ENCODE results near the gene ACACA.
A peak's percentile ranks its signal among the peaks of the same experiment; 100 is the strongest.
"Not testable (repeated sequence)": the region's sequence is repeated elsewhere in the genome, so short reads cannot be mapped to it uniquely, and the experiment has no call there.

The ACACA gene

GRCh38 chr17:37100231-37100630 is 306.4 kb downstream of the ACACA start:
- DNase-seq (ENCODE audit: low read depth in 2 of 2): no peak

- no peak for DNase-seq (ENCODE audit: low read depth in 2 of 2)
Observed at GRCh38 chr17:37098910-37099664, 307.5 kb downstream of the ACACA start.

- no peak for DNase-seq (ENCODE audit: low read depth in 2 of 2)
Observed at GRCh38 chr17:37098152-37098551, 308.5 kb downstream of the ACACA start.

DNA sequence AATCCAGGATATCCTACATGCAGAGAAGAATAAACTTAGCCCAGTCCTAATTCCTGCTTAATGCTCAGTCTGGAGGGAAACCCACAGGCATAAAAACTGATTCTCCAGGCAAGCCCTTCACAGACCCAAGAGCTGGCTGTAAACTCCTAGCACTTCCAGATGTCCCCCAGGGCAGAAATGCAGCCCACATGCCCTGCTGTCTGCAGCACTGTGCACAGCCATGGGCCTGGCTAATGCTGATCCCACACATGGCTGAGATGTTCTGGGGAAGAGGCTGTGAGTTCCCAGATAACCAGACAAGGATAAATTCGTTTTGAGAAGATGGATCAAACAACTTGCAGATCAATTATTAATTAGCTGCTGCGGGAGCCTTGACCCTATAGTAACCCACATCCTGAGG is 309.5 kb downstream of the ACACA start:
- DNase-seq (ENCODE audit: low read depth in 2 of 2): no peak

DNA sequence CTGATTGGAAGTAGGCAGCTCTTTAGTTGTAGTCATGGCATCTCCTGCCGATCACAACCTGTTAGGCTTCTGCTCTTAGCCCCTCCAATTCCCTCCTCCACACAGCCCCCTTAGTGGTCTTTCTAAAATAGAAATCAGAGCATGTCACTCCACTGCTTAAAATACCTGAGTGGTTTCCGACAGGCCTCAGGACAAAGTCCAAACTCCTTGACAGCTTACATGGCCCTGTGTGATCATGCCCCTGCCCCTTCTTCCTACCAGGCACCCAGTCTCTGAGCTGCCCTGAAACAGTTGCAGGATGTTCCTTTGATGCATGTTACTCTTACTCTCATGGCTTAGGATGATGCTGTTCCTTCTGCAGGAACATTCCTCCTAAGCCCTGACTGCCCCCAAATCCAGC is 310.6 kb downstream of the ACACA start:
- no peak for DNase-seq (ENCODE audit: low read depth in 2 of 2)

DNA sequence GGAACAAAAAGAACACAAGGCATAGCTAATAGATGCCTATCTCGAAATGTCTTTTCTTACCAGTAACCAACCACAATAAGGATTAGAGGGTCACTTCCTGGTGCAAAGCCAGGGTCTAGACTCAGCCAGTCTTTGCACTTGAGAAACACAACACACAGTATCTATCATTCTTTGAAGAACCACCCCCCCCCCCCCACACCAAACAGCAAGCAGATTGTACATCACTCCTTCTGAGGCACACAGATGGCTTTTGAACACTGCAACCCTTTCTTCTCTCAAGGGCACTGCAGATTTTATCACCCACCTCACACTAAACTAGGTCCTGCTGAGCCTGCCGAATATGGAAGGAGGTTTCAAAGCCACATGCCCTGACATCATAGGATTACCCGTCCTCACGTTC is 312.2 kb downstream of the ACACA start:
- no peak for DNase-seq (ENCODE audit: low read depth in 2 of 2)

DNA sequence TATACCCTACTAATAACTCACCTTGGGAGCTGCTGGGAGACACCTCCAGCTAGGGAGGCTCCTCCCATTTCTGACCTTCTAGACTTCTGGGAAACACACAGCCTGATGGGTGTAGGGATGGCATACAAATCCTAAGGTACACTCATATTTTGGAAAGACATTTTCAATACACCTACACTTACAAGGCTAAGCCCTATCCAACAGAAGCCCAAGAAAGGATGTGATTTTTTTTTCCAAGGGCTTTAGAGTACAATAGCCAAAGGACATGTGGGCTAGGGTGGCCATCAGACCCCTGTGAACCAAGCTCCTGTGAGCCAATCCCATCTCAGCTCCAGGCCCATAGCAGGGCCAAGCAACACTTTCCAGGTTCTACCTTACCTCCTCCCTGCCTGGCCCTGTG is 313.9 kb downstream of the ACACA start:
- no peak for DNase-seq (ENCODE audit: low read depth in 2 of 2)

DNA sequence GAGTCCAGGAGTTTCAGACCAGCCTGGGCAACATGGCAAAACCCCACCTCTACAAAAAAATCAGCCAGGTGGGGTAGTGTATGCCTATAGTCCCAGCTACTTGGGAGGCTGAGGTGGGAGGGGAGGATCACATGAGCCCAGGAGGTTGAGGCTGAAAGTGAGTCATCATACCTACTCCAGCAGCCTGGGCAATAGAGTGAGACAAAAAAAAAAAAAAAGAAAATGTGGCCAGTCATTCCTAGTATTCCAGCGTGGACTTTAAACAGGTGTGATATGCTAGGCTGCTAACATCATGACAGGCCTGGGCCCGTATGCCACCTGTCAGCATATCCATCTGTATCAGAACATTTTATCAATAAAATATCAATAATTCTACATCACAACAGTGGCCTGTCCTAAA is 314.6 kb downstream of the ACACA start:
- DNase-seq (ENCODE audit: low read depth in 2 of 2): no peak

GRCh38 chr17:37090941-37091340 is 315.7 kb downstream of the ACACA start:
- no peak for DNase-seq (ENCODE audit: low read depth in 2 of 2)

DNA sequence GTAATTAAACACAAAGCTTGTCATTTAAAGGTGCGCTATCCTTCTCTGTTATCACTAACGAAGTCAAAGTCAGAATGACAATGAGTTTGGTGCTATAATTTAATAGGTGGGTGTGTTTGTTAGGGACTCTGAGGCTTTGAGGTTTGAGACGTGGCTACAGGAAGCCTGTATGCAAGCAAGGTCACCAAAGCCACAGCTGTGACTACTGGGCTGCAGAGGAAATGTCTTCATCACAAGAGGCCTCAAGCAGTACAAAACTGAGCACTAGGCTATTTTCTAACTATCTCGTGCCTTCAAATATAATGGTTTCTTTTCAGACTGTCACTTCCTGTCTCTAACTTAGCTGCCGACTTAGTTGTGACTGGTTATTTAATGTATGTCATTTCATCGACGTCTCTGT is 316.7 kb downstream of the ACACA start:
- peak in 1 of 2 donors; percentile 14 for DNase-seq (ENCODE audit: low read depth in 2 of 2)

GRCh38 chr17:37088913-37089312 is 317.7 kb downstream of the ACACA start:
- DNase-seq (ENCODE audit: low read depth in 2 of 2): no peak

- DNase-seq (ENCODE audit: low read depth in 2 of 2): no peak
Observed at GRCh38 chr17:37088459-37088858, 318.2 kb downstream of the ACACA start.

DNA sequence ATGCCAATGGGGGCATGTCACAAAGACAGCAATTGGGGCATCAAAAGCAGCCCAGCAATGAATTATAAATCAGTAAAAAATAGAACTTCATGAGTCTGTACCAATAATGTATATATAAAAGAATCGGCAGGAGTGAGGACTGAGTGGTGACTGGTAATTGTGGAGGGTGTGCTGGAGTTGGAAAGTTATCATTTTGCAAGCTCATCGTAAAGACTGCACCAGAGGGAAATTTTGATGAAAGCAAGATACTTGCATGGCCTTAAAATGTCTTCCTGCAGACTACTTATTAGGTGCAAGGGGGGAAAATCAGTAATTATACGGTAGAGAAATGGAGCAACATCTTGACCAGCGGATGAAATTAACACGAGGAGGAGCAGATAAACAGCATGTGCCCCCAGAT is 319.0 kb downstream of the ACACA start:
- no peak for DNase-seq (ENCODE audit: low read depth in 2 of 2)

DNA sequence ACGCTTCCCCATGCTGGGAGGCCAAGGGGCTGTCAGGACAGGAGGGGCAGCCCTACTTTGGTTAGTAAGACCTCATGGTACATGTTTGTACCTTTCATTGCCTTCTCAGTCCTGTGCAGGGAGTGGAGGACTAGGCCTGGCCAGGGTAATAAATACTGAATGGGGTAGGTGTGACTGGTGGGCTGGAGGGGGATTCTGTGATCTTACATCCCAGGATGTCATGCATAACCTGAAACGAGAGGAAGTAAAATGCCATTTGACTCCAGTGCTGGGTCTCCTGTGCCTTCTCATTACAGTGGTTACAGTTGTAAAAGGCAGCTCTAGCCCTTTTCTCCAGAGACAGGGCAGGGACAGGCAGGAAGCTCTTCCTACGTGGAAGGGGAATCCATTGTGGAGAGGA is 319.7 kb downstream of the ACACA start:
- DNase-seq (ENCODE audit: low read depth in 2 of 2): no peak

DNA sequence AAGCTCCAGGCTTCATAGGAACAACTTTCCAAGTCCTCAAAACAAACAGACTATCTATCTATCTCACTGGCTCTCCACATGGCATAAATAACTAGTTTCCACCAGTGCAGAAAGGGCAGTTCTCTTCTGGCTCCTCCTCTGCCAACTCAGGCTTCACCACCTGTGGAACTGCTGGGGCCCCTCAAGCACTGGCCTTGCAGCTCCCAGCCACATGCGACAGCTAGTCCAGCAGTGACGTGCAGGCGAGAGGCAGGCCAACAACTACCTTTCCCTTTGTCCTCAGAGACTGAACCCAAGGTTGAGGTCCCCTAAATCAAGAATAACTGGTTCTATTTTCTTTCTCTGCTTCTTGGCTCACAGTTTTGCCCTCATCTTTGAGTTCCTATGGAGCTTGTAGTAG is 320.3 kb downstream of the ACACA start:
- DNase-seq (ENCODE audit: low read depth in 2 of 2): no peak

DNA sequence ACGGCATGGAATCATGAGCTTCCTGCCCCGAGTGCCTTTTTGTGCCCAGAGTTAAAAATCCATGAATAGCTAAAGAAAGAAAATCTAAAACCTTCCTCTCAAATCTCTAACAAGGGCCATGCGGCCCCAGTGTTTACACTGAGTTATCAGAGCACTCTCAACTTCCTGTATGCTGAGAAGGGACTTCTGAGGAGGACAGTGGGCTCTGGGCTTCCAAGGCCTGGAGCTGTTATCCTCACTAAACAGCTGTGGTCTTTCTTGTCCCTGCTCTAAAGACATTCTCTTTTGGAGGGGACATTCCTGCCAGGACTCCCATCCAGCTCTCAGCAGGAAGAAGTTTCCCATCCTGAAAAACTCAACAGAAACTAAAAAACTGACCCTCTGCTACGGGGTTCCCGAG is 322.3 kb downstream of the ACACA start:
- DNase-seq (ENCODE audit: low read depth in 2 of 2): no peak

DNA sequence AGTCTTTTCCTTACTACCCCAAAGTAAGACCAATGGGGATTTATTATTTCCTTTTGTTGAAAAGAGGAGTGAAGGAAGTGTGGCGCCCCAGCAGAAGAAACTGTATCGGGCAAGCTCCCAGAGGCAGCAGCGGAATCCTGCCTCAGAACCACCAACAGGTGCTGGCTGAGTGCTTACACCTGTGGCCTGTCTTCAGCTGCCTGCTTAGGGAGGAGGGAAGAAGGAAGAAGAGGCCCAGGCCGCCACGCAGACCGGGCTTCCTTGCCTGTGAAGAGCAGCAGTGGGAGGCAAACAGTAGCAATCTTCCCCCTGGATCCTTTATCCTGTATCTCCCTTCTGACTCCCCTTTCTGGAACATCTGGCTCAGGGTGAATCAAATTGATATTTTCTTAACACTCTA is 323.2 kb downstream of the ACACA start:
- DNase-seq (ENCODE audit: low read depth in 2 of 2): no peak

DNA sequence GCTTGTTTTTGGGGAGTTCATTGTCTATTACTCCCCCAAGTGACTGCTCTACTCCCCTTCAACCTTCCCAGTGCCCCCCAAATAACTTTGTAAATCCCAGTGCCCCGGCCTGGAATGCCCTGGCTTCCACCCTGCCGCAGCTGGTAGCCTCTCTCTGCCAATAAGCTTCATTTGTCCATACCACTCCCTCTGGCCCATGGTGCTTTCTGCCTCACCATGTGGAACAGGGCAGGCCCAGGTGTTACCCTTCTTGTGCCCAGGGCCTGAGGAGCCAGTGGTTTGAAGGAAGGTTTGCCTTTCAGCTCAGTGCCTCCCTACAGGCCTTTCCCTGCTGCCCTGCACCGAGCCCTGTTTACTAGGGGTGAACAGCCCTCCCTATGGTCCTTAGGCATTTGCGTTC is 323.7 kb downstream of the ACACA start:
- no peak for DNase-seq (ENCODE audit: low read depth in 2 of 2)

- DNase-seq (ENCODE audit: low read depth in 2 of 2): no peak
Observed at GRCh38 chr17:37082311-37082860, 324.2 kb downstream of the ACACA start.

DNA sequence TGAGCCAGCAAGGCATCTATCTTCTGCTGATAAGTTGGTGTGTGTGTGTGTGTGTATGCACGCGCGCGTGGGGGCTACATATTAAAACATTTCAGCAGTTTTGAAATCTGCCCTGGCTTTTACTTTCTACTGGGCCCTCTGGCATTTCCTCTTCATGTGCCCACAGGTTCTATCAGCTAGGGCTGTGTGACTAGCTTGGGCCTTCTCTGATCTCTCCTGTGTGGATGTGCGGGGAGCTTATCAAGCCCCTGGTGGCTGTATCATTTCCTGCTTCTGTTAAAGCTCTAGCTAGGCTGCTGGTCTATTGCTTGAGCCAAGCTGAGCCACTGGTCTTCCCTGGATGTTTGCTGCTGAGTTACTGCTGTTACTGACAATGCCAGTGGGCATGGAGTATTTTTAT is 325.3 kb downstream of the ACACA start:
- no peak for DNase-seq (ENCODE audit: low read depth in 2 of 2)

DNA sequence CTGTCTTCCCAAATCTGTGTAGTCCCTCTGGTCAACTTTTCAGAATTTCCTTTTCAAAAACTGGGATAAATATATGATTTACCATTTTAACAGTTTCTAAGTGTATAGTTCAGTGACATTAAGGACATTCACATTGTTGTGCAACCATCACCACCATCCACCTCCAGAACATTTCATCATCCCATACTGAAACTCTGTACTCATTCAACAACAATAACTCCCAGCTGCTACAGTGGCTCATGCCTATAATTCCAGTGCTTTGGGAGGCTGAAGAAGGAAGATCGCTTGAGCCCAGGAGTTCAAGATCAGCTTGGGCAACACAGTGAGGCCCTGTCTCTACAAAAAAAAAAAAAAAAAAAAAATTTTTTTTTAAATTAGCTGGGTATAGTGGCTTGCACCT is 326.9 kb downstream of the ACACA start:
- DNase-seq (ENCODE audit: low read depth in 2 of 2): no peak

DNA sequence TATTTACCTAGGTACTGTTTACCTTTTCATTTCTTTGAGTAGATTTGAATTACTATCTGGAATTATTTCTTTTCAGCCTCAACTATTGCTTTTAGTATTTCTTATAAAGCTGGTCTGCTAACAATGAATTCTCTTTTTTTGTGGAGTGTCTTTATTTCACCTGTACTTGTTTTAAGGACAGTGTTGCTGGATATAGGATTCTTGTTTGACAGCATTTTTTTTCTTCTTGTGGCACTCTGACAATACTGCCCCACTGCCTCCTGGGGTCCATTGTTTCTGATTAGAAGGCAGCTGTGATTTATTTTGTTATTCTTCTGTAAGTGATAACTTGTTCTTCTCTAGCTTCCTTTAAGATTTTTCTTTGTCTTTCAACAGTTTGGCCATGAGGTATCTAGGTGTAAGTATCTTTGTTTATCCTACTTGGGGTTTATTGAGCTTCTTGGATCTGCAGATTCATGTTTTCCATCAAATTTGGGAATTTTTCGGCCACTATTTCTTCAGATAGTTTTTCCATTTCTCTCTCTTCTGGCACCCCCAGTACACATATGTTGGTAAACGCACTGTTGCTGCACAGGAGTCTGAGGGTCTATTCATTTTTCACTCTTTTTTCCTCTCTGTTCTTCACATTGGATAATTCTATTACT is 327.4 kb downstream of the ACACA start:
- DNase-seq (ENCODE audit: low read depth in 2 of 2): no peak

GRCh38 chr17:37073464-37073863 is 333.2 kb downstream of the ACACA start:
- not testable (repeated sequence) for DNase-seq (ENCODE audit: low read depth in 2 of 2)
